OCI-LY1 (cell line): ENCODE results near the gene CHRM1.

ENCODE experiments used
- EZH2 ChIP-seq: fragments of 200-600 bp; sonication (generic), shearing (Covaris generic); IDR thresholded peaks from 2 replicates; pipeline ENCODE4 v1.8.0; 2017; ENCODE audit warnings: borderline replicate concordance, mixed run types, mild to moderate bottlenecking, antibody characterized with exemption, low read length, moderate library complexity, mixed read lengths
- TF ChIP-seq, protein P1 (sequence below): fragments of 200-600 bp; sonication (generic), shearing (Covaris generic); IDR thresholded peaks from 2 replicates; pipeline ENCODE4 v1.5.1; 2017; ENCODE audit warnings: mild to moderate bottlenecking, antibody characterized with exemption, low read length, moderate library complexity, mixed read lengths

DNA sequence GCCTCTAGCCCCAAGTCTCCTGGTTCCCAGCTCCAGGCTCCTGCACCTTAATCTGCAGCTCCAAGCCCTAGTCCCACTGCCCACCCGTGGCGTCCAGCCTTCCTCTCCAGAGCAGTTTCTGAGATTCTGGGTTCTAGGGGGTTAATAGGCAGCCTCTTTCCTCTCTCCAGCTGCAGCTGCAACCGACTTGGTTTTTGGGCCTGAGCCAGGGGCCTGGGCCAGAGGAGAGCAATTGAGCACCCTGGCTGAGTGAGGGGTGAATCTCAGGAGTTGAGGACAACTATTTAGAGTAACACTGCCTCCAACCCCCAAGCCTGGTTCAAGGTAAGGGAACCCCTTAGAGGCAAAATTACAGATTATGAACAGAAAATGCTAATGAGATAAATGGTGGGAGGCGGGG is 9.0 kb upstream of the CHRM1 start:
- no peak for TF ChIP-seq EZH2
- TF ChIP-seq, protein P1, sequence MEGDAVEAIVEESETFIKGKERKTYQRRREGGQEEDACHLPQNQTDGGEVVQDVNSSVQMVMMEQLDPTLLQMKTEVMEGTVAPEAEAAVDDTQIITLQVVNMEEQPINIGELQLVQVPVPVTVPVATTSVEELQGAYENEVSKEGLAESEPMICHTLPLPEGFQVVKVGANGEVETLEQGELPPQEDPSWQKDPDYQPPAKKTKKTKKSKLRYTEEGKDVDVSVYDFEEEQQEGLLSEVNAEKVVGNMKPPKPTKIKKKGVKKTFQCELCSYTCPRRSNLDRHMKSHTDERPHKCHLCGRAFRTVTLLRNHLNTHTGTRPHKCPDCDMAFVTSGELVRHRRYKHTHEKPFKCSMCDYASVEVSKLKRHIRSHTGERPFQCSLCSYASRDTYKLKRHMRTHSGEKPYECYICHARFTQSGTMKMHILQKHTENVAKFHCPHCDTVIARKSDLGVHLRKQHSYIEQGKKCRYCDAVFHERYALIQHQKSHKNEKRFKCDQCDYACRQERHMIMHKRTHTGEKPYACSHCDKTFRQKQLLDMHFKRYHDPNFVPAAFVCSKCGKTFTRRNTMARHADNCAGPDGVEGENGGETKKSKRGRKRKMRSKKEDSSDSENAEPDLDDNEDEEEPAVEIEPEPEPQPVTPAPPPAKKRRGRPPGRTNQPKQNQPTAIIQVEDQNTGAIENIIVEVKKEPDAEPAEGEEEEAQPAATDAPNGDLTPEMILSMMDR = no peak
